GM19099 (cell line): ENCODE measurements around the gene HOPX.

ENCODE experiments used
- POLR2A ChIP-seq: IDR thresholded peaks from 3 replicates; pipeline ENCODE4 v1.6.1; 2011; ENCODE audit warnings: low read depth; ENCODE audit not compliant: insufficient read length; ENCODE audit errors: extremely low read depth

The HOPX gene

DNA sequence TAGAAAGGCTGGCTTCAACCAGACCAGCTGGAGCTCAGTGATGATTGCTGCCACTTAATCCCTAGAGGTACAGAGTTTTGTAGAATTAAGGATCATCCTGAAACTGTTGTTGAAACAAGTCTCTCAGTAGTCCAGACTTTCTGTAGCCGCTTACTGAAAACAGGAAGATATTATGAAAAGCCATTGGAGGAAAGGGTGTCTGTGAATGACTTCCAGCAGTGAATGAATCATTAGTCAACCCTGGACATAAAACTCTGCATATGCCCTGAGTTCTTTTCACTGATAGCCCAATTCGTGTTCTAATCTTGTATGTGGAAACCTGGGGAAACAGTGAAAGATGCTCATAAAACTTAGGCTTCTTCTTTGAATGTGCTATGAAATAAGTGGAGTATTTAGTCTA, 14.8 kb downstream of the HOPX start:
- TF ChIP-seq POLR2A, result no peak

DNA sequence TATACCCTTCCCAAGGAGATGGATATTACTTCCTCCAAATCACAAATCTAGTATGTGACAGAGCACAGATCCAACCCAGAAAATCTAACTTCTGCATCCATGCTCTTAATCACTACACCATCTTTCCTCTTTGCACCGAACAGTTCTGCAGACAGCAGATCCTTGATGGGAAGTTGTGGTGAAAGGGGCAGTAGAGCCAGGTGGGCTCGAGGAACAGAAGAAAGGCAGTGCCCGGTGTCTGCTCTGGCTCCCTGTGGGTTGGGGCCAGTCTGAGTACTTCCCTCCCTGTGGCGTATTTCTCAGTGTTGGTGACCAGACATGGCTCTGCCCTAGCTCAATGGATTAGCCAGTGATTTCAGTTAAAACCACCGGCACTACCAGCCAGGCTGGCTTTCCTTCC, 15.3 kb downstream of the HOPX start:
- no peak for TF ChIP-seq POLR2A

GRCh38 chr4:56662782-56663468, 18.2 kb downstream of the HOPX start:
- TF ChIP-seq POLR2A, result no peak

DNA sequence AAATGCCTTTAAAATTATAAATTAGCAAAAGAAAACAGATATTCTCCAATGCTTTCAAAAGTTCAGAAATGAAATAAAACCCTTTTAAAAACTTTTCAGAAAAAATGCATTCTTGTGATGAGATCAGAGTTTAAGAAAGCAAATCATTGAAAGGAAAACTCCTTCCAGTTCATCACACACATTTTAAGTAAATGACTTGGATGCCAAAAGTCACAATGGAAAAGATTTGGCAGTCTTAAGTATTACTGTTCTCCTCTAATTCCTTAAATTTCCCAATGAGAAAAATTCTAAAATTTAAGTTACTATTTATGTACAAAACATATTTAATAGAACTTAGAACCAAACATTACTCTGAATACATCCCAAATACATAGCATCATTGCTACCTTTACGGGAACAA, 21.1 kb downstream of the HOPX start:
- no peak for TF ChIP-seq POLR2A

DNA sequence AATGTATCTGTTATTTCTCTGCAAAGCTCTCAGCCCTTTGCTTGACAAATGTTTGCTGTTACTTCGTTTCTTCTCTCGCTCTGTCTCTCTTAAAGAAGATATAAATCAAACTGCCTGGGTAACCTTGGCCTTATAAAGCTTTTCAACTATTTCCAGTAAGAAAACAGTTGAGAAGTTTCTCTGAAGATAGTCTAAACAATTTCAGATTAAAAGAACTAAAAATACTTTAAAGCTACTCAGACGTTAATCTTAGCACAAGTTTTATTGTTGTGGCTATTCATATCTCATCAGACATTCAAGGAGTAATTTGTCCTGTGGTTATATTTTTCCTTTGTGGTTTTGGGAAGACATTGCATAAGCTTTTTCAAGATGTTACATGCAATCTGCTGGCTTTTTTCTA, 22.6 kb downstream of the HOPX start:
- TF ChIP-seq POLR2A, result no peak

DNA sequence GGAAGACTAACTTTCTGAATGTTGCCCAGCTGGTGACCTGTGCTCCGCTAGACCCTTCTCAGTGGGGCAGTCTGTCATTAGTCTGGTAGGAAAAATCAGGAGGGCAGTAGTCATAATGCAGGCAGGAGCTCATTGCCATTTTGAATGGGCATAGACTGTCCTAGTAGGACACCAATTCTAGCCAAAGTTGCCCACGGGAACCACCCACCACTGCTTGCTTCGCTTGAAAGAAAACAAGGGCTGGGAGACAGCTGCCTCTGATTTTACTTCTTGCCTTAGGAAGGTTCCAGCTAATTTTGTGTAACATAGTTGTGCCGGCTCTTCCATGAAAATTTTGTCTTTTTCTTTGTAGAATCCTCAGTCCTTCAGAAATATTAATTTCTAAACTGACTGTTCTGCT, 23.3 kb downstream of the HOPX start:
- no peak for TF ChIP-seq POLR2A

- no peak for TF ChIP-seq POLR2A
Observed at GRCh38 chr4:56657128-56657527, 24.0 kb downstream of the HOPX start.

GRCh38 chr4:56656346-56656643, 24.8 kb downstream of the HOPX start:
- no peak for TF ChIP-seq POLR2A

DNA sequence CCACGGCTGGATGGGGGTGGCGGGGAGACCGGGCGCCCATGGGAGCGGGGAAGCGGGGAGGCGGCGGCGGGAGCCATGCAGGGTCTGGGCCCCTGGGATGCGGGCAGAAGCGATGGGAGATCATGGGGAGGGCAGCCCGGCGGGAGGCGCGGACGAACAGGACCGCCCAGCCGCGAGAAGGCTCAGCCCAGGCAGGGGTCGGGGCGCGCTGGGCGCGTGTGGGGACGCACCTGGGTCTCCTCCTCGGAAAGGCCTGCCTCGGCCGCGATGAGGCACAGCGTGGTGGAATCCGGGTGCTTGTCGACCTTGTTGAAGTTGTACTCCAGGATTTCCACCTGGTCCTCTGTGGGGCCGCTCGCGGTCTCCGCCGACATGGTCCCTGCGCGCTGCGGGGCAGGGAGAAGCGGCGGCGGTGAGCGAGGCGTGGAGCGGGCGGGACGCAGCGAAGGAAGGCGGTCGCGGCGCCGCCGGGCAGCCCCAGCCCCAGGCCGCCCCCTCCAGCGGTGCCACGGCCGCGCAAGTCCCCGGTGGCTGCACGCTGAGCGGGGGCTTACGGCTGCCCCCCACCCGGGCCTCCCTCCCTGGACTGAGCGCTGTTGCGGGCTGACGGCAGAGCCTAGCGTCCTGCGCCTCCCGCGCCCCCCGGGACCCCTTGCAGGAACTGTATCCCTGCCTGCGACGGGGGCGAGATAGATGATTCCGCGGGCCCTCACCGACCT, 25.3 kb downstream of the HOPX start:
- TF ChIP-seq POLR2A, result no peak

DNA sequence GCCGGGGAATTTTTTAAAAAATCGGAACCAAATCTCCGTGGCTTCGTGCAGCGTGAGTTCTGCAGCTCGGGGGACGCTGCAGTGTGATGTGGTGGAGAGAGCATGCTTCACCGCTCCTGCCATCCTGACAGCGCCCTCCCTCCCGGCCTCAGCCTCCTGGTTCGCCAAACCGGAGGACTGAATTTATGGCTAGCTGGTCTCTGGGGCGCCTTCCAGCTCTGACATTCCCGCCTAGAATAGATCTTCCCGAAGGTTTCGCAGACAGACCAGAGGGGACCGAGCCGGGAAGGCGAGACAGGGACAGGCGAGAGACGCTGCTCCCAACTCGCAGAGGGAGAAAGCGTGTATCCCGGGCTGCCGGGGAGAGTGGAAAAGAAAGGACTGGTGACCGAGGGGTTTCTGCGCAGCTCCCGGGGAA, 25.9 kb downstream of the HOPX start:
- no peak for TF ChIP-seq POLR2A

GRCh38 chr4:56654238-56654632, 26.9 kb downstream of the HOPX start:
- TF ChIP-seq POLR2A, result no peak

DNA sequence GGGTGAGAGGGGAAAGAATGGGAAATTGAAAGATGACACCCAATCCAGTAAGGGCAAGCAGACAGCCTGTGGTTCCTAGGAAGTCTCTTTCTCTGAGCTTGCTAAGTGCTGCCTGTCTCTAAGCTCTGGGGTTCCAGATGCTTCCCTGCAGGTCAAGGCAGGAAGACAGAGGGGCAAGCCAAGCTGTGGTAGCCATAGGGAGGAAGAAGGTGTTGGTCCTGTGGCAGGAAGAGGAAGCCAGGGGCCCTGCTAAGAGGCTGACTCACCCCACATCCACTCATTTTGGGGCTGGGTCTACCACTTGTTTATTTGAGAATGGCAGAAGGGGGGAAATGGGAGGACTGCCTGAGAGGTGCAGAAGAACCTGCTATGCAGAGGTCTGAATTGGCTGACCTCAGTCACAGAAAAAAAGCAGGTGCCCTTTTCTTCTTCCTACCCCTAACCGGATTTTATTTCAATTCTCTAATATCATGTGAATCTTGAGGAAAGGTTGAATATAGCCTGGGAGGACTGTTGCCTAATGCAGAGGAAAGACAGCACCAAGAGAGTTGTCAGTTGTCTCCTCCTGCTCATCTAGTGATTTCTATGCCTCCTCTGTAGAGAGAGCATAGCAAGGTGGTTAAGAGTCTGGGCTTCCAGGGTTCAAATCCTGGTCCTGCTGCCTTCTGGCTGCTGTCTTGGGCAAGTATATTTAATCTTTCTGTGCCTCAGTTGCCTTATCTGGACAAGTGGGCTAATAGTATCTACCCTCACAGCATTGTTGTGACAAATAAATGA, 27.4 kb downstream of the HOPX start:
- no peak for TF ChIP-seq POLR2A

DNA sequence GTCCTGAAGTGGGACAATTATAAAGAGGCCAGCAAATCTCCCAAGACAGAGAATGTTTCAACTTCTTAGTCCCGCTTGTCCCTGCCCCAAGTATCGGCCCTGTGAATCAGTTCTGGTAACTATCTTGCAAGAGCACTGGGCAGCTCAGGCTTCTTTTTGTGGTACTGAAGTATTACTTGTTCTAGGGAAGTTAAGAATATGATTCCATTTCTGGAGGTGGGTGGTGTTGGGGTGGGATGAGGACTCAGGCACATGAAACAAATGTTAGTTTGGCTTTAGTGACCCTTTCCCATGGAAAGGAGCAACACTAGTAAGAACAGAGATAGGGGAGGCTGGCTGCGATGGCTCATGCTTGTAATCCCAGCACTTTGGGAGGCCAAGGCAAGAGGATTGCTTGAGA, 28.9 kb downstream of the HOPX start:
- TF ChIP-seq POLR2A, result no peak

DNA sequence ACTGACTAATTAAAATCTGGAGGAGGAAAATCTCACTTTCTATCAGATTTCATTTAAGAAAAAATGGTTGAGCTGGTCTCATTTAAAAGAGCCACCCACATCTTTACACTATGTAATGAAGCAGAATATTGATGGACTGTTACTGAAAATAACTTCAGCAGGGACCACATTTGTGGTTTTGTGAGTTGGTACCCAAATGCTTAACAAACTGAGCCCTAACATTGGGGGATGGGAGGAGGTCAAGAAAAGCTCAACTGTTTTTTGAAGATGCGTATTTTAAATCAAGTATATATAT, 30.1 kb downstream of the HOPX start:
- TF ChIP-seq POLR2A, result no peak

- TF ChIP-seq POLR2A, result no peak
Observed at GRCh38 chr4:56650262-56651055, 30.6 kb downstream of the HOPX start.
